Mucosa of stomach (tissue), 1 donor: ENCODE data around the gene SGSM1.

Experiments used
- H3K27me3 ChIP-seq: one replicate; pipeline ENCODE4 v1.7.0; 2013; ENCODE audit warnings: mild to moderate bottlenecking, low read length; ENCODE audit not compliant: control insufficient read depth, insufficient read depth
- H3K36me3 ChIP-seq: one replicate; pipeline ENCODE4 v1.7.0; 2013; ENCODE audit warnings: low read length; ENCODE audit not compliant: control insufficient read depth, insufficient read depth
- H3K4me1 ChIP-seq: one replicate; pipeline ENCODE4 v1.7.0; 2013; ENCODE audit warnings: mild to moderate bottlenecking, low read length; ENCODE audit not compliant: control insufficient read depth, insufficient read depth
- H3K4me3 ChIP-seq: one replicate; pipeline ENCODE4 v1.7.0; 2013; ENCODE audit warnings: low read length
- H3K9ac ChIP-seq: one replicate; pipeline ENCODE4 v1.7.0; 2013; ENCODE audit warnings: mild to moderate bottlenecking, low read length, moderate library complexity
- H3K9me3 ChIP-seq: one replicate; pipeline ENCODE4 v1.7.0; 2013; ENCODE audit warnings: mild to moderate bottlenecking, low read length, moderate library complexity; ENCODE audit not compliant: control insufficient read depth
- donor health status: Pancreatic carcinoma.

SGSM1 gene

GRCh38 chr22:24865508-24865907 lies 59.5 kb downstream of the SGSM1 start:
- no peaks in the 10 kb centered on the region for H3K27me3 ChIP-seq

GRCh38 chr22:24867323-24868022 lies 61.5 kb downstream of the SGSM1 start:
- Histone ChIP-seq H3K4me3 (no peak overlapping the region), H3K27me3 (no peaks in the 10 kb centered on the region)

More at GRCh38 chr22:24865508-24865907, 59.5 kb downstream of the SGSM1 start:
- no peaks in the 10 kb centered on the region for H3K9me3 ChIP-seq
- no peak overlapping the region for H3K4me3 ChIP-seq
- no peaks in the 10 kb centered on the region for H3K4me1 ChIP-seq
- H3K36me3 ChIP-seq = no peaks in the 10 kb centered on the region
- no peak overlapping the region for H3K9ac ChIP-seq

GRCh38 chr22:24868979-24869378 lies 63.0 kb downstream of the SGSM1 start:
- no peak overlapping the region for H3K9ac ChIP-seq
- no peaks in the 10 kb centered on the region for H3K36me3 ChIP-seq
- no peaks in the 10 kb centered on the region for H3K27me3 ChIP-seq
- no peaks in the 10 kb centered on the region for H3K9me3 ChIP-seq
- H3K4me3 ChIP-seq = no peak overlapping the region
- H3K4me1 ChIP-seq = no peaks in the 10 kb centered on the region

More at GRCh38 chr22:24867323-24868022, 61.5 kb downstream of the SGSM1 start:
- no peaks in the 10 kb centered on the region for H3K9me3 ChIP-seq
- H3K9ac ChIP-seq = no peak overlapping the region
- no peaks in the 10 kb centered on the region for H3K4me1 ChIP-seq
- H3K36me3 ChIP-seq = no peaks in the 10 kb centered on the region

GRCh38 chr22:24871611-24872205 lies 65.7 kb downstream of the SGSM1 start:
- Histone ChIP-seq H3K9me3 (no peaks in the 10 kb centered on the region), H3K9ac (no peak overlapping the region), H3K4me3 (no peak overlapping the region), H3K27me3 (no peaks in the 10 kb centered on the region), H3K36me3 (no peaks in the 10 kb centered on the region), H3K4me1 (no peaks in the 10 kb centered on the region)

- H3K27me3 ChIP-seq = no peaks in the 10 kb centered on the region
- no peaks in the 10 kb centered on the region for H3K4me1 ChIP-seq
- no peak overlapping the region for H3K4me3 ChIP-seq
- no peaks in the 10 kb centered on the region for H3K36me3 ChIP-seq
- no peaks in the 10 kb centered on the region for H3K9me3 ChIP-seq
- no peak overlapping the region for H3K9ac ChIP-seq
Measured at GRCh38 chr22:24873226-24873625, 67.2 kb downstream of the SGSM1 start.

- H3K27me3 ChIP-seq = no peaks in the 10 kb centered on the region
- no peaks in the 10 kb centered on the region for H3K9me3 ChIP-seq
- no peak overlapping the region for H3K9ac ChIP-seq
- H3K4me3 ChIP-seq = no peak overlapping the region
- H3K36me3 ChIP-seq = no peaks in the 10 kb centered on the region
- H3K4me1 ChIP-seq = no peaks in the 10 kb centered on the region
Measured at GRCh38 chr22:24875862-24876506, 70.0 kb downstream of the SGSM1 start.

GRCh38 chr22:24876700-24877099 lies 70.7 kb downstream of the SGSM1 start:
- Histone ChIP-seq H3K27me3 (no peaks in the 10 kb centered on the region), H3K4me3 (no peak overlapping the region), H3K9me3 (no peaks in the 10 kb centered on the region), H3K36me3 (no peaks in the 10 kb centered on the region), H3K9ac (no peak overlapping the region), H3K4me1 (no peaks in the 10 kb centered on the region)

GRCh38 chr22:24878969-24879368 lies 73.0 kb downstream of the SGSM1 start:
- Histone ChIP-seq H3K4me3 (no peak overlapping the region), H3K9ac (no peak overlapping the region), H3K36me3 (no peaks in the 10 kb centered on the region), H3K9me3 (no peaks in the 10 kb centered on the region), H3K27me3 (no peaks in the 10 kb centered on the region), H3K4me1 (no peaks in the 10 kb centered on the region)

GRCh38 chr22:24883432-24883831 lies 77.4 kb downstream of the SGSM1 start:
- Histone ChIP-seq H3K36me3 (no peaks in the 10 kb centered on the region), H3K4me3 (no peak overlapping the region)

GRCh38 chr22:24887260-24887659 lies 81.2 kb downstream of the SGSM1 start:
- H3K9me3 ChIP-seq = no peaks in the 10 kb centered on the region

More at GRCh38 chr22:24883432-24883831, 77.4 kb downstream of the SGSM1 start:
- Histone ChIP-seq H3K27me3 (no peaks in the 10 kb centered on the region), H3K4me1 (no peaks in the 10 kb centered on the region), H3K9ac (no peak overlapping the region), H3K9me3 (no peaks in the 10 kb centered on the region)

GRCh38 chr22:24893341-24894070 lies 87.5 kb downstream of the SGSM1 start:
- no peaks in the 10 kb centered on the region for H3K9me3 ChIP-seq
- H3K27me3 ChIP-seq = no peaks in the 10 kb centered on the region
- H3K36me3 ChIP-seq = no peaks in the 10 kb centered on the region
- peak overlapping the region; percentile 58 for H3K9ac ChIP-seq
- peaks cover 20% of the 10 kb centered on the region for H3K4me1 ChIP-seq
- H3K4me3 ChIP-seq = no peak overlapping the region

More at GRCh38 chr22:24887260-24887659, 81.2 kb downstream of the SGSM1 start:
- Histone ChIP-seq H3K36me3 (no peaks in the 10 kb centered on the region), H3K4me1 (no peaks in the 10 kb centered on the region), H3K27me3 (no peaks in the 10 kb centered on the region), H3K9ac (no peak overlapping the region), H3K4me3 (no peak overlapping the region)
